Loucy (cell line): ENCODE results near the gene TJAP1.
A peak's percentile ranks its signal among the peaks of the same experiment; 100 is the strongest.

ENCODE experiments used
- H2AFZ ChIP-seq: fragments of 200-600 bp; sonication (generic); 2 replicates; pipeline ENCODE4 v1.6.0; 2016; ENCODE audit warnings: antibody characterized with exemption, mild to moderate bottlenecking, low read length, moderate library complexity
- H3F3A ChIP-seq: fragments of 200-600 bp; 2 replicates; pipeline ENCODE4 v1.6.0; 2016; ENCODE audit warnings: antibody characterized with exemption, low read depth, mild to moderate bottlenecking
- H3K27me3 ChIP-seq: fragments of 200-600 bp; sonication (generic); 2 replicates; pipeline ENCODE4 v1.6.1; 2014; ENCODE audit warnings: low read length, mild to moderate bottlenecking; ENCODE audit not compliant: insufficient read depth, poor library complexity, severe bottlenecking
- H3K36me3 ChIP-seq: fragments of 200-600 bp; sonication (generic); 2 replicates; pipeline ENCODE4 v1.6.1; 2016; ENCODE audit warnings: low read length; ENCODE audit not compliant: insufficient read depth
- H3K4me1 ChIP-seq: fragments of 200-600 bp; sonication (generic); 2 replicates; pipeline ENCODE4 v1.5.1; 2014; ENCODE audit warnings: low read length, mild to moderate bottlenecking; ENCODE audit not compliant: insufficient read depth, poor library complexity, severe bottlenecking
- H3K4me2 ChIP-seq: fragments of 200-600 bp; sonication (generic); 2 replicates; pipeline ENCODE4 v1.6.0; 2014; ENCODE audit warnings: antibody characterized with exemption, low read length, low read depth, mild to moderate bottlenecking; ENCODE audit not compliant: poor library complexity, severe bottlenecking
- H3K4me3 ChIP-seq: fragments of 200-600 bp; sonication (generic); 2 replicates; pipeline ENCODE4 v1.5.1; 2014; ENCODE audit warnings: low read length, mild to moderate bottlenecking, mixed read lengths; ENCODE audit not compliant: poor library complexity, severe bottlenecking
- H3K79me2 ChIP-seq: fragments of 200-600 bp; sonication (generic); 2 replicates; pipeline ENCODE4 v1.6.1; 2014; ENCODE audit warnings: low read length; ENCODE audit not compliant: insufficient read depth
- H3K9ac ChIP-seq: fragments of 200-600 bp; sonication (generic); 2 replicates; pipeline ENCODE4 v1.6.0; 2014; ENCODE audit warnings: mild to moderate bottlenecking, low read depth, low read length, moderate library complexity; ENCODE audit not compliant: poor library complexity, severe bottlenecking
- H3K9me2 ChIP-seq: fragments of 200-600 bp; sonication (generic); replicated peaks from 2 replicates; pipeline ENCODE4 v1.6.1; 2016; ENCODE audit warnings: low read depth, low read length, mixed read lengths
- H3K9me3 ChIP-seq: fragments of 200-600 bp; sonication (generic); 2 replicates; pipeline ENCODE4 v1.6.1; 2014; ENCODE audit warnings: mild to moderate bottlenecking, antibody characterized with exemption, low read length, low read depth; ENCODE audit not compliant: insufficient read depth
- H4K20me1 ChIP-seq: fragments of 200-600 bp; sonication (generic); 2 replicates; pipeline ENCODE4 v1.6.0; 2014; ENCODE audit warnings: antibody characterized with exemption, low read length, mild to moderate bottlenecking; ENCODE audit not compliant: insufficient read depth, poor library complexity, severe bottlenecking
- EZH2phosphoT487 ChIP-seq: fragments of 200-600 bp; IDR thresholded peaks from 2 replicates; pipeline ENCODE4 v1.6.1; 2018; ENCODE audit warnings: antibody characterized with exemption, mild to moderate bottlenecking, moderate library complexity, borderline replicate concordance
- TF ChIP-seq, protein P1 (sequence below): fragments of 200-600 bp; sonication (generic); conservative IDR thresholded peaks from 2 replicates; pipeline ENCODE4 v1.5.1; 2014; ENCODE audit warnings: mild to moderate bottlenecking, antibody characterized with exemption, low read length

Gene TJAP1

GRCh38 chr6:43517505-43518357 is 40.4 kb downstream of the TJAP1 start:
- Histone ChIP-seq H3K9ac (peak overlapping the region; percentile 97), H3F3A (no peaks in the 10 kb centered on the region), H3K79me2 (peaks cover 69% of the 10 kb centered on the region), H3K27me3 (no peaks in the 10 kb centered on the region), H3K4me2 (peak overlapping the region; percentile 96), H2AFZ (peak overlapping the region; percentile 88), H3K9me3 (no peaks in the 10 kb centered on the region), H4K20me1 (peaks cover 28% of the 10 kb centered on the region), H3K4me1 (peaks cover 38% of the 10 kb centered on the region), H3K9me2 (no peaks in the 10 kb centered on the region), H3K4me3 (peak overlapping the region; percentile 93), H3K36me3 (peaks cover 47% of the 10 kb centered on the region; the same call in 1 of the 2 replicates)
- no peak for TF ChIP-seq EZH2phosphoT487
- TF ChIP-seq, protein P1, sequence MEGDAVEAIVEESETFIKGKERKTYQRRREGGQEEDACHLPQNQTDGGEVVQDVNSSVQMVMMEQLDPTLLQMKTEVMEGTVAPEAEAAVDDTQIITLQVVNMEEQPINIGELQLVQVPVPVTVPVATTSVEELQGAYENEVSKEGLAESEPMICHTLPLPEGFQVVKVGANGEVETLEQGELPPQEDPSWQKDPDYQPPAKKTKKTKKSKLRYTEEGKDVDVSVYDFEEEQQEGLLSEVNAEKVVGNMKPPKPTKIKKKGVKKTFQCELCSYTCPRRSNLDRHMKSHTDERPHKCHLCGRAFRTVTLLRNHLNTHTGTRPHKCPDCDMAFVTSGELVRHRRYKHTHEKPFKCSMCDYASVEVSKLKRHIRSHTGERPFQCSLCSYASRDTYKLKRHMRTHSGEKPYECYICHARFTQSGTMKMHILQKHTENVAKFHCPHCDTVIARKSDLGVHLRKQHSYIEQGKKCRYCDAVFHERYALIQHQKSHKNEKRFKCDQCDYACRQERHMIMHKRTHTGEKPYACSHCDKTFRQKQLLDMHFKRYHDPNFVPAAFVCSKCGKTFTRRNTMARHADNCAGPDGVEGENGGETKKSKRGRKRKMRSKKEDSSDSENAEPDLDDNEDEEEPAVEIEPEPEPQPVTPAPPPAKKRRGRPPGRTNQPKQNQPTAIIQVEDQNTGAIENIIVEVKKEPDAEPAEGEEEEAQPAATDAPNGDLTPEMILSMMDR: no peak

GRCh38 chr6:43520097-43520496 is 42.7 kb downstream of the TJAP1 start:
- Histone ChIP-seq H3K9ac (no peak overlapping the region), H4K20me1 (peaks cover 20% of the 10 kb centered on the region), H3K4me2 (no peak overlapping the region), H3K79me2 (peaks cover 51% of the 10 kb centered on the region), H3K4me1 (peaks cover 28% of the 10 kb centered on the region), H3K27me3 (no peaks in the 10 kb centered on the region), H3F3A (no peaks in the 10 kb centered on the region), H3K4me3 (no peak overlapping the region), H3K9me3 (no peaks in the 10 kb centered on the region), H2AFZ (no peak overlapping the region), H3K9me2 (no peaks in the 10 kb centered on the region), H3K36me3 (peaks cover 59% of the 10 kb centered on the region; the same call in 1 of the 2 replicates)
- TF ChIP-seq, protein P1: no peak
- TF ChIP-seq EZH2phosphoT487: no peak

DNA sequence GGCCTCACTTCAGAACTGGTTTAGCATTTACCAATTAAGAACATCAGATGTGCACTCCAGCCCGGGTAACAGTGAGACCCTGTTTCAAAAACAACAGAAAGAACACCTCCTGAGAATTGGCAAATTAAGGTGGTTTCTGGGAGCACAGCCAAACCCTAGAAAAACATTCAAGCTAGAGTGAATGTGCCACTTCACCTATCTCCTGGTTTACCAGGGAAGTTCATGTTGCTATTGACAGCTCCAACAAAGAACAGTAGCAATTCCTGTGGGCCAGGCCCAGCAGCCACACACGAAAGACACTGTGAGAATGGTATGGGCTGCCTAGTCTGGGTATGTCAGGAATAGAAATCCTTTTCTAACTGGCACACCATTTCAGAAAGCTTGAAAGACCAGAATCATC is 44.5 kb downstream of the TJAP1 start:
- Histone ChIP-seq H3K79me2 (peaks cover 34% of the 10 kb centered on the region), H2AFZ (no peak overlapping the region), H3K9ac (no peak overlapping the region), H3K9me3 (no peaks in the 10 kb centered on the region), H3K36me3 (peaks cover 76% of the 10 kb centered on the region; the same call in 1 of the 2 replicates), H3K4me2 (no peak overlapping the region), H3F3A (no peaks in the 10 kb centered on the region), H4K20me1 (peaks cover 8% of the 10 kb centered on the region), H3K27me3 (no peaks in the 10 kb centered on the region), H3K4me1 (peaks cover 15% of the 10 kb centered on the region), H3K4me3 (no peak overlapping the region), H3K9me2 (no peaks in the 10 kb centered on the region)
- TF ChIP-seq, protein P1: no peak
- no peak for TF ChIP-seq EZH2phosphoT487
